ENCODE results near the gene RNF151.

GRCh38 chr16:1989209-1990100, 22.8 kb downstream of the RNF151 start, which contains the start of gene SYNGR3:
- TF ChIP-seq POLR2A (IDR thresholded peaks at IDR 0.05; ENCODE audit: extremely low read depth, insufficient read length) (no peak), CTCF (IDR thresholded peaks at IDR 0.05; ENCODE audit: low read depth, low read length) (no peak)
